Activated T-cell treated with anti-CD3 and anti-CD28 coated beads for 48 hours (primary cell): ENCODE measurements around the gene MAN2A1.
"Not testable (repeated sequence)": the region's sequence is repeated elsewhere in the genome, so short reads cannot be mapped to it uniquely, and the experiment has no call there.

ENCODE experiments used
- DNase-seq: peaks from one replicate; pipeline ENCODE4 v3.0.0-alpha.2; 2020; ENCODE audit warnings: low read depth

Gene MAN2A1

GRCh38 chr5:109873687-109874086 lies 184.0 kb downstream of the MAN2A1 start:
- DNase-seq = no peak

DNA sequence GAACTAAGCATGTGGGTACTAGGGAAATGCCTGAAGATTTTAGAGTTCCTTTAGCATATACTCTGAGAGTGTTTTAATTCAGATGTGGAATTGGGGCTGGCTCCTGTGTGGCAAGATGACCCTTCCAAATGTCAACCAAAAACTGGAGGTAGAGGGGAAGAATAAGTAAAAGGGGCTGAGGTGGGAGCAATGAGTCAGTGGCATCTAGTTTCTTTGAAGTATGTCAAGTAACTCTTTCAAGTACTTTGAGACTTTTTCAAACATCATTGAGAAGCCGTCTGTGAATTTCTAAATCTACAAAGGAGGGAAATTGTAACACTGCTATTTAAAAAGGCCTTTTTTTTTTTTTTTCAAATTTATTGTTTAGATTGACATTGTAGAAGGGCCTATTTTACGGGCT lies 184.4 kb downstream of the MAN2A1 start:
- no peak for DNase-seq

DNA sequence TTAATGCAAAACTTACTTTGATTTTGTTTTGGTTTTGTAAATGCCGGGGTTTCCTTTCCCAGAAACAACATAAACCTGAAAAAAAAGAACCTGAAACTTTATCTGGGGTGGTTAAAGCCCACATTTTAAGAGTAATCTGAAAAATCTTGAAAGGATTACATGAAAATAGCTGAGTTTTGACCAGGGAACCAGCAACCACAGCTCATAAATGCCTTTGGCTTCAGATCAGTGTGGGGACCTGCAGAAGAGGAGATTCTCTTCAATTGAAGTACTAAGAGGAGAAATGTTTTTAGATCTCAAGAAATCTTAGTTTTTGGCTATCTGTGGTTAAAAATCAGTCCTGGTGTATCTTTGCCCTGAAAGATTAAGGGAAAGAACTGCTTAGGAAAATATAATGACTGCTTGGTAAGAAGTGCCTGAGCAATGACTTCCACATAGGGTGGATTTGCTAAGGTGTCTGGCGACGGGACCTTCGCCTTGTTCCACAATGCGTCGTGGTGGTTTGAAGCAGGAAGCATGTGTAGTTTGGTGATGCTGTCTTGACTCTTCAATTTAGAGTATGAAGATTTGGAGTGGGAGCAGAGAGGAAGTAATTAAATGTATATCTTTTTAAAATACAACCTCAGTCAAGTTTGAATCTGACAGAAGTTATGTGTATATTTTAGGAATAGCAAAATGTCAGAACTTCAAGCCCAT lies 186.5 kb downstream of the MAN2A1 start:
- DNase-seq = no peak

GRCh38 chr5:109876941-109877669 lies 187.4 kb downstream of the MAN2A1 start:
- DNase-seq = no peak

DNA sequence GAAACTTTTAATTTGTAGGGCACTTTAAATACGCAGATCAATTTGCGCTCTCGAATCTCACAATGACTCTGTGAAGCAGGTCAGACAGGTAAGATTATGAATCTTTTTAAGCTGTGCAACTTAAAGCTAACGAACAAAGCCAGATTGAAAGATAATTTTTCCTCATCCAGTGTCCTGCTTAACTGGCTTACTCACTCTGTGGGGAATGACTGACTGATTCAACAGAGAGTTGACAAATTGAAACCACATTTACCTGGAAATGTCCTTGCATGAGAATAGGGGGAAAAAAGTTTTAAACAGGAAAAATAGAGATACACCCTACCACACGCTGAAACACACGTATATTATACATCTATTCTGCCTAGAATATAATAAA lies 187.9 kb downstream of the MAN2A1 start:
- DNase-seq = no peak

DNA sequence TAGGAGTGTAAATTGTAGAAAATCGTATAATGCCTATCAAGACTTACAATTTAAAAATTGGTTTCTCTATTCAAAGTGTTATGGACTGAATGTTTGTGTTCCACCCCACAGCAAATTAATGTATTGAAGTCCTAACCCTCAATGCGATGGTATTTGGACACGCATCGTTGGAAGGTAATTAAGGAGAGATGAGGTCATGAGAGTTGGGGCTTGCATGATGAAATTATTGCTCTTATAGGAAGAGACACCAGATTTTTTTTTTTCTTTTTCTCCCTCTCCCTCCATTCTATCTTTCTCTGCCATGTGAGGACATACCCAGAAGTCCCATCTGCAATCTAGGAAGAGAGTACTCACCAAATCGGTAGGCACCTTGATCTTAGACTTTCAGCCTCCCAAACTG lies 189.2 kb downstream of the MAN2A1 start:
- no peak for DNase-seq

DNA sequence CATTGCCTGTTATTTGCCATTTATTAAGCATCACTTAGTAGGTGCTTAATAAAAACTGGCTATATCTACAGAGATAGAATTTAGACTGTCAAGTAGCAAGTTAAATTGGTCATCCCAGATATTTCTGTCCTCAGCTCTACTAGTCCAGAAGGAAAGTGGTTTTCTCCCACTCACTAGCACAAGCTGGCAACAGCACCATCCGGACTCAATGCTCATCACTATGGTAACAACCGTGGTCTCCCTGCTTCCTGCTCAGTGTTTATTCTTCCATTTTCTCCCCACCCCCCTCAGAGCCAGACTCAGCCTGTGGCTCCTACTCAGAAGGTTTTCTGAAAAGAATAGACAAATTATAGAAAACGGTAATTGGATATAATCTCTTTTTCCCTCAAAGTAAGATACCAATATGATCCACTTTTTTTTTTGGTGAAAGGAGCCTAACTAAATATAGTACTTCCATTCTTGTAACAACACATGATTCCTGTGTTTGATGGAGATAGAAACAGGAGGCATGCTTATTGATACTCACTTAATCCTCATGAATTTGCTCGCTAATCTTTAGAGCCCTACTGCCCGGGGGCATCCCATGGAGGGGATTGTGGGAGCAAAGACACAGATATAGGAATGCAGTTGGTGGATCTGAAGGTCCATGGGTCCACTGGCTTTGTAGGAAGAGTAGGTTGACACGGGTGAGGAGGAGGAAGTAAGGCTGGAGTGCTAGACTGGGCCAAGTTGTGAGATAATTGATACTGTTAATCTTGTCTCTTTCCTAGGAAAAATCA lies 191.4 kb downstream of the MAN2A1 start:
- DNase-seq = no peak

DNA sequence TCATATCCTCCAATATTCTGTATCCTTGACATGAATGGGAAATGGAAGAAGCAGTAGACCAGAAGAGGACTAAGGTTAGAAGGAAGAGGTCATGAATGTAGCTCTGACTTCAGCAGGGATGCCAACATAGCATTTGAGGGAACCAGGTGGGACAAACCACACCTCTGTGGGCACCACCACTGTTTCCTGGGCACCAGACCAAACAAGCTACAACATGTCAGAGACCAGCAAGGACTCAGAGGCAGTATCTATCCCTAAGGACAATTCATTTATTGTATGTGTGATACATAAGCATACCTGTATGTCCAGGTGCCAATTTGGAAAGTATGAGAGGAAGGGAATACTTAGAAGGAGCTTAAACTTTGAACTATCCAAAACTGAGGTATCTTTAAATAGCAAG lies 192.8 kb downstream of the MAN2A1 start:
- no peak for DNase-seq

GRCh38 chr5:109884676-109885075 lies 194.9 kb downstream of the MAN2A1 start:
- DNase-seq = no peak

DNA sequence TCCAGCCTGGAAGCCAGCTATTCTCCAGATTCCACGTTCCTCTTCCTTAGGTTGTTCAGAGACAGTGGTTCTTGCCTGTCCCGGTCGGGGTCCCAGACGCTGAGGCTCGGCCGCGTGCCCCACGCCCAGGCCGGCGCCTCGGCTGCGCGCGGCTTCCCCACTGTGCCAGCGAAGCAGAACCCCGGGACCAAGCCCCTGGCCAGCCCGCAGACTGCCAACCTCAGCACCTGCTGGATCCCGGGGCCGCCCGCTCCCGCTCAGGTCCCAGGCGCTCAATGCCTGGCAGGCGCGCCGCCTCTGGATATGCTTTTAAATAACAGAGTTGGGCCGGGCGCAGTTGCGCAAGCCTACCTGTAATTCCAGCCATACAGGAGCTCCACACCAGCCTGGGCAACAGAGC lies 195.5 kb downstream of the MAN2A1 start:
- DNase-seq = no peak

DNA sequence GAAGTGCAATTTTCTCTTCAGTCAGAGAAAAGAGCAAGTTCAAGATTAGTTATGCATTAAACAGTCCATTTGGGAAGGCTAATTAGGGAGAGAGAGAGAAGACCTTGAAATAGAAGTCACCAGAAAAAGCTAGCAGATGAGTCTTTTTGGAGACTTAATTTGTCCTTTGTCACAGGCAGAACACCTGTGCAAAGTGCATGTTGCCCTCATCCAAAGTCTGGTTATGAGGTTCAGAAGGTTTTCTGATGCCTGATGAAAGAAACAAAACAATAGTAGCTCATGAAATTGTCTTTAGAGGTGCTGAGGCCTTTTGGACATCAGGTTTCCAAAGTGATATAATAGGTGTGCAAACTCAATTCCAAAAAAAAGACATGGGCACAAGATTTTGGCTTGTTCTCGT lies 199.3 kb downstream of the MAN2A1 start:
- DNase-seq = no peak

- DNase-seq = not testable (repeated sequence)
Observed at GRCh38 chr5:109893271-109893670, 203.5 kb downstream of the MAN2A1 start.

- no peak for DNase-seq
Observed at GRCh38 chr5:109898269-109899162, 208.8 kb downstream of the MAN2A1 start.

DNA sequence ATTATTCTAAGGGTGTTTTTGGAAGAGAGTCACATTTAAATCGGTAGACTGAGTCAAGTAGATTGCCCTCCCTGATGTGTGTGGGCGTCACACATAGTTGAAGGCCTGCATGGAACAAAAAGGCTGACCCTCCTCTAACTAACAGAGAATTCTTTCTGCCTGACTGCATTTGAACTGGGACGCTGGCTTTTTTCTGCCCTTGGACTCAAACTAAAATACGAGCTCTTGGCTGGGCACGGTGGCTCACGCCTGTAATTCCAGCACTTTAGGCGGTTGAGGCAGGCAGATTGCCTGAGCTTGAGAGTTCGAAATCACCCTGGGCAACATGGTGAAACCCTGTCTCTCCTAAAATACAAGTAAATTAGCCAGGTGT lies 209.4 kb downstream of the MAN2A1 start:
- no peak for DNase-seq

- DNase-seq = no peak
Observed at GRCh38 chr5:109900461-109900860, 210.7 kb downstream of the MAN2A1 start.

DNA sequence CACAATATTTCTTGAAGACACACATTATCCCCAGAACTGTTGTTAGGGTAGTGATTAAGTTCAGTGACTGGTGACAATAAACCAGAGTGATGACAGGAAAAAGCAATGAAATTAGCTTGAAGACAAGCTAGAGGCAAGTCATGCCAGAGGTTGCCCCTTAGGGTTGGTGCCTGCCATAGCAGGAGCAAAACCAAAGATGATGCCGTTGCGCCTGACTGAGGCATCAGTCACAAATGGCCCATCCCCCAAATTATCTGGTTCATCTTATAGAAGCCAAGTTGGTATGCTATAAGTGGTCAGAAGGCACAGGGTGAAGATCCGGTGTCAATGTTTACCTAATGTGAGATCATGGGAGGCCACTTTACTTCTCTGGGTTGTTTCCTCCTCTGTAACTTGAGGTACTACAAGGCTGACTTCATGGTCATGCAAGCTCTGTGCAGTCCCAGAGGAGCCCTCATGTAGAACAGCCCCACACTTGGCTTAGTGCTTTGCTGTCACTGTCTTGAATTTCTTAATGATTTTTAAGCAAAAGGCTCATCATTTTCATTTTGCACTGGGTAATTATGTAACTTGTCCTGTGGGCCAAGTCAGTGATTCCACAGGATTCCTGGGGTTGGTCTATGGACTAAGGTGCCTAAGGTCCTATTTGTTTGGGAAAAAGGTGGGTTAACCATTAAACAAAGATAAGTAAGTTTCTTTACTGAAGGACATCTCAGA lies 211.3 kb downstream of the MAN2A1 start:
- DNase-seq = no peak

- no peak for DNase-seq
Observed at GRCh38 chr5:109901628-109901981, 211.9 kb downstream of the MAN2A1 start.

DNA sequence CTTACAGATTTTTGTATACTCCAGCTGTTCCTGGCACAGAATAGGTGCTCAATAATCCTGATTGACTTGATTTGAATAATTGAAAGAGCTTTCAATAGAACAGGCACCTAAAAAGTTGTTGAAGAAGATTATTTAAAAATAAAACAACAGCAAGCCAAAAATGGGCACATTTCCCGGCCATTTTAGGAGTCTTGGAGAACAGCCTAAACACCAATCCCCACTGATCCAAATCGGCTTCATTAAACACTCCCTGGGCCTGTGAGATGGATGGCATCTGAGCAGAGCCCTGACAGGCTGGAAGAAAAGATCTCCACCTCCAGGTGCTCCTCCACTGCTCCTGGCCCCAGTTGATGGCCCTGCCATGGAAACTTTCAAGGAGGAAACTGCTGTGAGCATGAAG lies 213.3 kb downstream of the MAN2A1 start:
- no peak for DNase-seq

DNA sequence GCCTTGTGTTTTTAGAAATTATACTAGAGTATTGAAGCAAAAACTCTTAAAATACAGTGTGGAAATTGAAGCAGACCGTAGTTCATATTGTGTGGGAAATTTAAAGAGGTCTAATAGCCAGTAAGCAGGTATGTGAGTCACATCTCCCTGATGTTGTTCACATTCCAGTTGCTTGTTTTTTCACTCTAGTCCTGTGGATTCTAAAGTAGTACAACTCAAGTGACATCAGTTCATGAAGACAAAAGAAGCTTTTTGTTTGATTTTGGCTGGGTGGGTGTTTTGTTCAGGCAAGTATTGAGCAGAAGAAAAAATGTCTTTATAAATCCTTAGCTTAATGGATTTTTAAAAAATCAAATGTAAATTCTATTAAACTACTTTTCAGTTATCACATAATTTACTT lies 216.2 kb downstream of the MAN2A1 start:
- DNase-seq = no peak

- no peak for DNase-seq
Observed at GRCh38 chr5:109907189-109907588, 217.5 kb downstream of the MAN2A1 start.

GRCh38 chr5:109907731-109908130 lies 218.0 kb downstream of the MAN2A1 start:
- no peak for DNase-seq

DNA sequence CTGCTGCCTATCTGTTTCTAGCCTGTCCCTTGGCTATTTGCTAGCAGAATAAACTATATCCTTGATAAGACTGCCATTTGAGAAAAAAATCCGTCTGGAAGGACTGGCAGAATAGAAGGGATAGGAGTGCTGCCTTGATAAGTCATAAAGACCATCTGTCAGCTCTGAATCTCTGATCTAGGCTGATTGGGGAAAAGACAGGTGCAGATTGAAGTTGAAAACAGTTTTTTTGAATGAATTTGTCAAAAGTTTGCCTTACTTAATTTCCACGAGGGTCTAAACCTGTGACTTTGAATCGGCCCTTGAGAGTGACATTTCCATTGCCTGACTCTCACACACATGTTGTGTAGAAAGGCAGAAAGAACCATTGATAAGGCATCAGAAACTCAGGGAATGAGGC lies 218.6 kb downstream of the MAN2A1 start:
- no peak for DNase-seq
